Cardiac muscle cell (in vitro differentiated cells and primary cell): ENCODE data around the gene GLT8D2. TPM values are rescaled to one million over a fixed set of nuclear protein-coding genes. Genes with fewer than 3 reads are reported as not detected.

Experiments
- DNase-seq, 2 donors: peaks; one replicate each; pipeline versions ENCODE4 v3.0.0 to v3.0.0-alpha.2; 2010 to 2017; ENCODE audit warnings: low read depth in 1 of 2, low spot score in 1 of 2
- H3K27ac ChIP-seq: fragments of 200-600 bp; sonication (generic); 2 replicates; pipeline ENCODE4 v1.5.1; 2016
- H3K27me3 ChIP-seq: fragments of 200-600 bp; sonication (generic); 2 replicates; pipeline ENCODE4 v1.6.0; 2016; ENCODE audit warnings: control low read depth
- H3K36me3 ChIP-seq: fragments of 200-600 bp; sonication (generic); 2 replicates; pipeline ENCODE4 v1.5.1; 2016; ENCODE audit warnings: control low read depth
- H3K4me1 ChIP-seq: fragments of 200-600 bp; sonication (generic); 2 replicates; pipeline ENCODE4 v1.8.1; 2017; ENCODE audit warnings: low read depth, mild to moderate bottlenecking, mixed run types
- H3K4me3 ChIP-seq: fragments of 200-600 bp; sonication (generic); 2 replicates; pipeline ENCODE4 v1.5.1; 2016; ENCODE audit warnings: mild to moderate bottlenecking
- H3K9me3 ChIP-seq: fragments of 200-600 bp; sonication (generic); 2 replicates; pipeline ENCODE4 v1.5.1; 2017; ENCODE audit warnings: low read depth, mild to moderate bottlenecking, control low read depth
- polyA plus RNA-seq: library from polyadenylated mRNA; unstranded; fragments of >200 nt; fragmentation: Nextera tagmentation; extraction: Ambion mirVana; gene quantifications from 2 replicates; pipeline ENCODE4 v1.2.1, GENCODE V29; 2016
- total RNA-seq: library from RNA; depleted of rRNA; stranded (reverse); fragments of >200 nt; gene quantifications from 2 replicates; pipeline ENCODE4 v1.2.3, GENCODE V29; 2016
- TF ChIP-seq, protein P1 (sequence below): IDR thresholded peaks from 2 replicates; pipeline ENCODE4 v1.5.1; 2012; ENCODE audit warnings: low read depth, mild to moderate bottlenecking, low read length

Gene GLT8D2
- total and polyA plus RNA-seq, 2 experiments from 2014 or later, result 5.9 to 6.3 TPM

DNA sequence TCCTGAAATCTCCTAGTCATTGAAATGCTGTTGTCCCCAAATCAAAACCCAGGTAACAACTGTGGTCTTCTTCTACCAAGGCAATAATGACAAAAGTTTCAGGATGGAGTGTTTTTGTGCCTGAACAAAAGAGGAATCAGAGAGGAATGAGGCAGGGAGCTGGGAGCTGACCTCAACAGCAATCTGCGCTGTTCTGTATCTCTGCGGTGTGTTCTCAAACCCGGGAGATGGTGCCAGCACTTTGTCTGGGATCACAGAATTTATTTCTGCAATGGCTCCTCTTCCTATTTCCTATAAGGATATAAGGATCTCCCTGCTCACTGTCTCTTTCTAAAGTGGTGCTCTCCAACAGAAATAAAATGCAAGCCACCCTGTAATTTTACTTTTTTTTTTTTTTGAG lies 449 bp upstream of the GLT8D2 start:
- Histone ChIP-seq H3K9me3 (no peaks in the 10 kb centered on the region), H3K4me3 (peak overlapping the region; percentile 27), H3K27me3 (no peaks in the 10 kb centered on the region), H3K27ac (no peak overlapping the region), H3K36me3 (no peaks in the 10 kb centered on the region), H3K4me1 (no peaks in the 10 kb centered on the region)
- TF ChIP-seq, protein P1, sequence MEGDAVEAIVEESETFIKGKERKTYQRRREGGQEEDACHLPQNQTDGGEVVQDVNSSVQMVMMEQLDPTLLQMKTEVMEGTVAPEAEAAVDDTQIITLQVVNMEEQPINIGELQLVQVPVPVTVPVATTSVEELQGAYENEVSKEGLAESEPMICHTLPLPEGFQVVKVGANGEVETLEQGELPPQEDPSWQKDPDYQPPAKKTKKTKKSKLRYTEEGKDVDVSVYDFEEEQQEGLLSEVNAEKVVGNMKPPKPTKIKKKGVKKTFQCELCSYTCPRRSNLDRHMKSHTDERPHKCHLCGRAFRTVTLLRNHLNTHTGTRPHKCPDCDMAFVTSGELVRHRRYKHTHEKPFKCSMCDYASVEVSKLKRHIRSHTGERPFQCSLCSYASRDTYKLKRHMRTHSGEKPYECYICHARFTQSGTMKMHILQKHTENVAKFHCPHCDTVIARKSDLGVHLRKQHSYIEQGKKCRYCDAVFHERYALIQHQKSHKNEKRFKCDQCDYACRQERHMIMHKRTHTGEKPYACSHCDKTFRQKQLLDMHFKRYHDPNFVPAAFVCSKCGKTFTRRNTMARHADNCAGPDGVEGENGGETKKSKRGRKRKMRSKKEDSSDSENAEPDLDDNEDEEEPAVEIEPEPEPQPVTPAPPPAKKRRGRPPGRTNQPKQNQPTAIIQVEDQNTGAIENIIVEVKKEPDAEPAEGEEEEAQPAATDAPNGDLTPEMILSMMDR, result no peak
- peak in 1 of 2 donors; percentile 33 for DNase-seq

DNA sequence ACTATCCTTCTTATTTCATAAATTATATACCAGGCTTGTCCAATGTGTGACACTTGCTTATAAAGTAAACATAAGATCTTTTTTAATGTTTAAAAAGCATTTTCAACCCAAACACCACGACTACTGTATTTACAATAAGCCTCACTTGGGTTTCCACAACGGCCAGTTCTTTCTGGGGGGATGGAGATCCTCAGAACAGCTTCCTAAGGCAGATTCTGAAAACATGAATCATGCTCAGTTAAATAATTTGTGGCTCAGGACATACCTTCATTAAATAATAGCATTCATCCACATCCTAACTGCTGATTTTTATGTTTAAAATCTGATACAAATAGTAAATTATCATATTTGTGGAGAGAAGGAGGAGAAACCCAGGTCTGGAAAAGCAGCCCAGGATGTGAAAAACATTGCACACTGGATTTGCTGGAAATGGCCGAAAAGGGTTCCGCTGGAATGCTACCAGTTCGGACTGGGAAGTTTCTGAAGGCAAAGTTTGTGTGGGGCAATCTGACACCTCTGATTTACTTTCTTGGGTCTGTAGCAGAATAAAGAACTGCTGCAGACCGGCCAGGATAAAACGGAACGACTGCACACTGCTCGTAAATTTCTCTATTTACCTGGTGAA lies 597 bp downstream of the GLT8D2 start:
- Histone ChIP-seq H3K36me3 (no peaks in the 10 kb centered on the region), H3K4me1 (no peaks in the 10 kb centered on the region), H3K27me3 (no peaks in the 10 kb centered on the region), H3K9me3 (no peaks in the 10 kb centered on the region), H3K27ac (no peak overlapping the region), H3K4me3 (peak overlapping the region; percentile 27)
- TF ChIP-seq, protein P1, result no peak
- DNase-seq, result peak in 1 of 2 donors; percentile 61

DNA sequence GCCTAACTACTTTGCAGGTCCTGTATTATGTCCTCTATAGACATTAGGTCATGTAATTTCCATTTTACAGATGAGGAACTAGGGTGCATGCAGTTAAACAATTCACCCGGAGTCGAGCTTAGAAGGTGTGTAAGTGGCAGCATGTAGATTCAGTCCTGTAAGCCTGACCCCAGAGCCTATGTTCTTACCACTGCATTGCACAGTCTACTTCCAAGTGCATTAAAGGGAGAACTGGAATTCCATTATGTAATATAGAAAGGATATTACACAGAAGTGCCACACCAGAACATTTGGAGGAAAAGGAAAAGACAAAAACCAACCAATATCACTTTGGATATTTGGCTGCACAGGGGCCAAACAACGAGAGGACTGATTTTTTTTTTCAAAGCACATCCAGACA lies 1.2 kb downstream of the GLT8D2 start:
- DNase-seq, result peak in 1 of 2 donors; percentile 38
- H3K36me3 ChIP-seq, result no peaks in the 10 kb centered on the region
- TF ChIP-seq, protein P1, result no peak
- H3K4me3 ChIP-seq, result no peak overlapping the region
- no peak overlapping the region for H3K27ac ChIP-seq
- no peaks in the 10 kb centered on the region for H3K9me3 ChIP-seq
- H3K4me1 ChIP-seq, result no peaks in the 10 kb centered on the region
- no peaks in the 10 kb centered on the region for H3K27me3 ChIP-seq

DNA sequence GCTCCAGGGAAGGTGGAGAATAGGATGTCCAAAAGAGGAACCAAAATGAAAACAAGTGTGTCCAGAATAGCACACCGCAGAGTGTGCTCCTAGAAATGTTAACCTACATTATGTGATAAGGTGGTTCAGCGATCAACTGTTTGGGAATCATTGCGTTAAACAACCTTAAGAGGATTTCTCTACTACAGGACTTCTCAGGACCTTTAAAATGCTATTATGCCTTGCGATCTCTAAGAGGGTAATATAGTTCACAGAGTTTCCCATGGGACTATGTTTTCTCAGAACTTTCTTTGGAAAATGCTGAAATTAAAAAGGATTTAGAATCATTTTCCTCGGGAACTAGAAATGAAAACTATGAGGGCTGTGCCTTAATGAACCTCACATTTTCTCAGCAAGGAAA lies 1.8 kb downstream of the GLT8D2 start:
- Histone ChIP-seq H3K4me3 (no peak overlapping the region), H3K36me3 (no peaks in the 10 kb centered on the region), H3K4me1 (no peaks in the 10 kb centered on the region), H3K27ac (no peak overlapping the region), H3K9me3 (no peaks in the 10 kb centered on the region), H3K27me3 (no peaks in the 10 kb centered on the region)
- TF ChIP-seq, protein P1, result no peak
- no peak for DNase-seq

DNA sequence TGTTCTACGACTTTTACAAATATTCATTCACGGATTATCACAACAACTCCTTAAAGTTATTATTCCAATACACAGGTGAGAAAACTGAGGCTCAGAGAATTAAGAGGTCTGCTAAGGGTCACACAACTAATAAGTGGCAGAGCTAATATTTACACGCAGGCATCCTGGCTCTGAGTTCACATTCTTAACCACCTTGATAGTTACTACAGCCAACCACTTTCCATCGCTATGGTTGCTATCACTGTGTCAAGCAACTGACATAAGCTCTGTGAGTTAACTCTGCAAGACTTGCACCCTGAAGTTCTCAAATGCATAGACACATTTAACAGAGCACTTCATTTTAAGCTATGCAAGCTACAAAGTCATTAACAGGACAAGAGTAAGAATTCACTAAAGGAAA lies 3.7 kb downstream of the GLT8D2 start:
- no peak overlapping the region for H3K4me3 ChIP-seq
- no peaks in the 10 kb centered on the region for H3K4me1 ChIP-seq
- H3K36me3 ChIP-seq, result no peaks in the 10 kb centered on the region
- H3K9me3 ChIP-seq, result no peaks in the 10 kb centered on the region
- no peaks in the 10 kb centered on the region for H3K27me3 ChIP-seq
- DNase-seq, result peak in 1 of 2 donors; percentile 17
- no peak overlapping the region for H3K27ac ChIP-seq
- TF ChIP-seq, protein P1, result no peak
